ENCODE data around the gene ATP8A2. TPM values are rescaled to one million over a fixed set of nuclear protein-coding genes. Genes with fewer than 3 reads are reported as not detected.

ATP8A2 gene
- total RNA-seq, 2 donors from 2014 or later, result 0.67 to 0.74 TPM

- Mint-ChIP-seq H3K4me3 (no peak overlapping the region), H3K36me3 (ENCODE audit: insufficient read depth in 2 of 2) (no peaks in the 10 kb centered on the region), H3K9me3 (no peaks in the 10 kb centered on the region), H3K4me1 (ENCODE audit: low read depth) (no peaks in the 10 kb centered on the region), H3K27me3 (ENCODE audit: low read depth) (peaks cover 34% of the 10 kb centered on the region), H3K27ac (no peak overlapping the region)
- DNase-seq, result no peak
- no peak for ATAC-seq (replicated peaks in 1 of 2)
Measured at GRCh38 chr13:25400925-25401324, 29.2 kb downstream of the ATP8A2 start.

- Mint-ChIP-seq H3K9me3 (no peaks in the 10 kb centered on the region), H3K36me3 (ENCODE audit: insufficient read depth in 2 of 2) (no peaks in the 10 kb centered on the region), H3K4me3 (no peak overlapping the region), H3K27me3 (ENCODE audit: low read depth) (peaks cover 26% of the 10 kb centered on the region), H3K27ac (no peak overlapping the region), H3K4me1 (ENCODE audit: low read depth) (no peaks in the 10 kb centered on the region)
- no peak for ATAC-seq (replicated peaks in 1 of 2)
- no peak for DNase-seq
Measured at GRCh38 chr13:25401958-25402357, 30.2 kb downstream of the ATP8A2 start.

DNA sequence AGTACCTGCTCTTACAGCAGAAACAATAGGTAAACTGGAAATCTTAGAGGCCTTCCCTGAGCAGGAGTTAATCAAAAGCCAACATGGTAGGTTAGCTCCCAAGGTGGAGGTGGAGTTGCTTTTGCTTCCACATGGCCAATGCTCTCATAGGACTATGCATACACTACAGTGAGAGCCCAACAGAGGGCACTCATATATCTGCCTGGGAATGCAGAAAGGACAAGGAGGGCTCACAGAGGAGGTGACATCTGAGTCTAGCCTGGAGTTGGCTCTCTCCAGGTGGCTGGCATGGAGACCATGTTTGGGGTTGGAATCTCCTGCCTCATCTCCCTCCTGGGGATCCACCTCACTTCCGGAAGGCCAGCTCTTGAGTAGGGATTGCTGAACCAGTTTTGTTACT, 34.6 kb downstream of the ATP8A2 start:
- H3K36me3 Mint-ChIP-seq (ENCODE audit: insufficient read depth in 2 of 2), result no peaks in the 10 kb centered on the region
- no peak for DNase-seq
- H3K27me3 Mint-ChIP-seq (ENCODE audit: low read depth), result peaks cover 15% of the 10 kb centered on the region
- no peaks in the 10 kb centered on the region for H3K4me1 Mint-ChIP-seq (ENCODE audit: low read depth)
- H3K4me3 Mint-ChIP-seq, result no peak overlapping the region
- H3K27ac Mint-ChIP-seq, result no peak overlapping the region
- no peak for ATAC-seq (replicated peaks in 1 of 2)
- peaks cover 0 to 2% of the 10 kb centered on the region in 2 donors for H3K9me3 Mint-ChIP-seq

GRCh38 chr13:25409938-25410337, 38.2 kb downstream of the ATP8A2 start:
- ATAC-seq (replicated peaks in 1 of 2), result no peak
- Mint-ChIP-seq H3K4me3 (no peak overlapping the region), H3K27me3 (ENCODE audit: low read depth) (peaks cover 6% of the 10 kb centered on the region), H3K4me1 (ENCODE audit: low read depth) (no peaks in the 10 kb centered on the region), H3K36me3 (ENCODE audit: insufficient read depth in 2 of 2) (no peaks in the 10 kb centered on the region), H3K27ac (no peak overlapping the region), H3K9me3 (peaks cover 0 to 2% of the 10 kb centered on the region in 2 donors)
- no peak for DNase-seq

- no peak overlapping the region for H3K27ac Mint-ChIP-seq
Measured at GRCh38 chr13:25415241-25415640, 43.5 kb downstream of the ATP8A2 start.

GRCh38 chr13:25417535-25417934, 45.8 kb downstream of the ATP8A2 start:
- Mint-ChIP-seq H3K27me3 (ENCODE audit: low read depth) (peaks cover 46% of the 10 kb centered on the region), H3K9me3 (no peaks in the 10 kb centered on the region), H3K4me1 (ENCODE audit: low read depth) (no peaks in the 10 kb centered on the region), H3K36me3 (ENCODE audit: insufficient read depth in 2 of 2) (no peaks in the 10 kb centered on the region), H3K4me3 (no peak overlapping the region), H3K27ac (no peak overlapping the region)
- DNase-seq (no peak), ATAC-seq (replicated peaks in 1 of 2) (no peak)

More at GRCh38 chr13:25415241-25415640, 43.5 kb downstream of the ATP8A2 start:
- H3K4me3 Mint-ChIP-seq, result no peak overlapping the region
- ATAC-seq (replicated peaks in 1 of 2), result no peak
- no peak for DNase-seq
- peaks cover 46% of the 10 kb centered on the region for H3K27me3 Mint-ChIP-seq (ENCODE audit: low read depth)
- H3K36me3 Mint-ChIP-seq (ENCODE audit: insufficient read depth in 2 of 2), result no peaks in the 10 kb centered on the region
- no peaks in the 10 kb centered on the region for H3K4me1 Mint-ChIP-seq (ENCODE audit: low read depth)
- H3K9me3 Mint-ChIP-seq, result peaks cover 0 to 2% of the 10 kb centered on the region in 2 donors

- Mint-ChIP-seq H3K9me3 (no peaks in the 10 kb centered on the region), H3K36me3 (ENCODE audit: insufficient read depth in 2 of 2) (no peaks in the 10 kb centered on the region), H3K27me3 (ENCODE audit: low read depth) (peaks cover 49% of the 10 kb centered on the region), H3K4me1 (ENCODE audit: low read depth) (no peaks in the 10 kb centered on the region), H3K27ac (no peak overlapping the region), H3K4me3 (no peak overlapping the region)
- ATAC-seq (replicated peaks in 1 of 2), result no peak
- no peak for DNase-seq
Measured at GRCh38 chr13:25420161-25420560, 48.4 kb downstream of the ATP8A2 start.

GRCh38 chr13:25421612-25422011, 49.8 kb downstream of the ATP8A2 start:
- Mint-ChIP-seq H3K36me3 (ENCODE audit: insufficient read depth in 2 of 2) (no peaks in the 10 kb centered on the region), H3K9me3 (no peaks in the 10 kb centered on the region), H3K27ac (no peak overlapping the region), H3K4me3 (no peak overlapping the region), H3K27me3 (ENCODE audit: low read depth) (peaks cover 40% of the 10 kb centered on the region), H3K4me1 (ENCODE audit: low read depth) (no peaks in the 10 kb centered on the region)
- DNase-seq (no peak), ATAC-seq (replicated peaks in 1 of 2) (no peak)

GRCh38 chr13:25422153-25422552, 50.4 kb downstream of the ATP8A2 start:
- no peaks in the 10 kb centered on the region for H3K4me1 Mint-ChIP-seq (ENCODE audit: low read depth)
- H3K36me3 Mint-ChIP-seq (ENCODE audit: insufficient read depth in 2 of 2), result no peaks in the 10 kb centered on the region
- H3K27ac Mint-ChIP-seq, result no peak overlapping the region
- no peaks in the 10 kb centered on the region for H3K9me3 Mint-ChIP-seq
- H3K27me3 Mint-ChIP-seq (ENCODE audit: low read depth), result peaks cover 37% of the 10 kb centered on the region
- no peak for ATAC-seq (replicated peaks in 1 of 2)
- H3K4me3 Mint-ChIP-seq, result no peak overlapping the region
- DNase-seq, result no peak

- ATAC-seq (replicated peaks in 1 of 2), result no peak
- no peak overlapping the region for H3K4me3 Mint-ChIP-seq
Measured at GRCh38 chr13:25423831-25424230, 52.1 kb downstream of the ATP8A2 start.

DNA sequence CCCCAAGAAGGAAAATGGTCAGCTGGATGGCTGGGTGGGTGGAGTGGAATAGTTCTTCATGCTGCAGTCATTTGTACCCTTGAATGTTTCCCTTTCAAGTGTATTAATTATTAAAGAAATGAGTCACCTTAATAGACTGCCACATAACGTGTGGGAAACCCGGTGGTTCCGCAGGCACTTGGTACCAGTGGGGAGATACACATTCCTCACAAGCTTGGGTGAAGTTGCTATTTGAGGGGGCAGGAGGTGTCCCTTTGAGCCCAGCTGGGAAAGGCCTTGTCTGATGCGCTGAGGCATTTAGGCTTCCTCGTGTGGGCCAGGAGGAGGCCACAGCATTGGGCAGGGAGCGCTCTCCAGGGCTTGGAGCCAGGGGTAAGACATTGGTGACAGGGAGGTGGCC, 57.7 kb downstream of the ATP8A2 start:
- Mint-ChIP-seq H3K27ac (no peak overlapping the region), H3K36me3 (ENCODE audit: insufficient read depth in 2 of 2) (no peaks in the 10 kb centered on the region), H3K4me1 (ENCODE audit: low read depth) (no peaks in the 10 kb centered on the region), H3K9me3 (no peaks in the 10 kb centered on the region), H3K27me3 (ENCODE audit: low read depth) (peaks cover under 1% of the 10 kb centered on the region), H3K4me3 (no peak overlapping the region)
- ATAC-seq (replicated peaks in 1 of 2), result no peak
- DNase-seq, result no peak

More at GRCh38 chr13:25423831-25424230, 52.1 kb downstream of the ATP8A2 start:
- Mint-ChIP-seq H3K9me3 (no peaks in the 10 kb centered on the region), H3K27ac (no peak overlapping the region), H3K27me3 (ENCODE audit: low read depth) (peaks cover 20% of the 10 kb centered on the region), H3K36me3 (ENCODE audit: insufficient read depth in 2 of 2) (no peaks in the 10 kb centered on the region), H3K4me1 (ENCODE audit: low read depth) (no peaks in the 10 kb centered on the region)
- no peak for DNase-seq

DNA sequence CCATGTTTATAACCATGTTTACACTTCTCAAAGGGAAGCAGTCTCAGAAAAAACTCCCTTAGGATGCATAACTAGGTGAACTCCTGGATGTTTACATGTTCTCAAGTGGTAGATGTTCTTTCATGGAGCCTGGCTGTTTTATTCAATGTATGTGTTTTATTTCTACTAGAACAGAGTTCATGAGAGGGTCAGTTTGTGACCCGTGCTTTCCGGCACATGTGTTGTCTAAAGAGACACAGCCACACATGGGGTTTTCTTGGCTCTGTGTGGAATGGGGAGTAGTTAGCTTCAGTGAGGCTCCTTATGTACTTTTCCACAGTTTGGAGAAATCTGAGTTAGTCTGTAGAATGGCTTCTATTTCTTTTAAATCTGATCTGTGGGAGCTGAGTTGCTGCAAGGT, 60.9 kb downstream of the ATP8A2 start:
- no peak overlapping the region for H3K4me3 Mint-ChIP-seq
- no peak overlapping the region for H3K27ac Mint-ChIP-seq
- DNase-seq (no peak), ATAC-seq (replicated peaks in 1 of 2) (no peak)
- no peaks in the 10 kb centered on the region for H3K36me3 Mint-ChIP-seq (ENCODE audit: insufficient read depth in 2 of 2)
- H3K27me3 Mint-ChIP-seq (ENCODE audit: low read depth), result peaks cover 6% of the 10 kb centered on the region
- H3K4me1 Mint-ChIP-seq (ENCODE audit: low read depth), result no peaks in the 10 kb centered on the region
- no peaks in the 10 kb centered on the region for H3K9me3 Mint-ChIP-seq

GRCh38 chr13:25440061-25440460, 68.3 kb downstream of the ATP8A2 start:
- Mint-ChIP-seq H3K4me1 (ENCODE audit: low read depth) (no peaks in the 10 kb centered on the region), H3K4me3 (no peak overlapping the region), H3K27me3 (ENCODE audit: low read depth) (peaks cover 55% of the 10 kb centered on the region), H3K27ac (no peak overlapping the region), H3K36me3 (ENCODE audit: insufficient read depth in 2 of 2) (no peaks in the 10 kb centered on the region), H3K9me3 (no peaks in the 10 kb centered on the region)
- DNase-seq (no peak), ATAC-seq (replicated peaks in 1 of 2) (no peak)

DNA sequence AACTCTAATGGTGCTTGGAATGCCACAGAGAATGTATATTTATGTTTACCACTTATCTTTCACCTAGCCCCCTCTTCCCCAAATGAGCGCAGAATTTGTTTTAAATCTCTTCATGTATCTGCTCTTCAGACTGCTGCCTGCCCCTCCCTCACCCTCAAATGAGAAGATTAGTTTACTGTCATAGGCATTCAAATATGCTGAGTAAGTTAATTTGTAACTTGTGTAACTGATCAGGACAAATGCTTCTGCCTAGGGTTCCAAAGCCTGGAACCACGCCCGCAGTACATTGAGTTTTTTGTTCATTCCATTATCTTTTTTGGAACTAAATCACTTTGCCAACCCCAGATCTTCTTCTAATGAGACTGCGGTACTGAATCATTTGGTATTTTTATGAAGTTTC, 74.5 kb downstream of the ATP8A2 start:
- Mint-ChIP-seq H3K36me3 (ENCODE audit: insufficient read depth in 2 of 2) (no peaks in the 10 kb centered on the region), H3K4me1 (ENCODE audit: low read depth) (no peaks in the 10 kb centered on the region), H3K27me3 (ENCODE audit: low read depth) (peaks cover 42% of the 10 kb centered on the region), H3K4me3 (no peak overlapping the region), H3K9me3 (no peaks in the 10 kb centered on the region), H3K27ac (no peak overlapping the region)
- DNase-seq (no peak), ATAC-seq (replicated peaks in 1 of 2) (no peak)
